HG03520 (cell line): ENCODE measurements around the gene PRKAG2.

Experiments
- ATAC-seq: cut with Tn5 transposase; IDR thresholded peaks from one replicate; pipeline ENCODE4 v1.9.1; 2021; ENCODE audit warnings: mild to moderate bottlenecking, moderate library complexity; ENCODE audit not compliant: unreplicated experiment

The PRKAG2 gene

GRCh38 chr7:151775547-151776443, 101.1 kb downstream of the PRKAG2 start:
- ATAC-seq, result no peak

GRCh38 chr7:151774951-151775350, 102.0 kb downstream of the PRKAG2 start:
- no peak for ATAC-seq

- ATAC-seq, result no peak
Measured at GRCh38 chr7:151773797-151774196, 103.1 kb downstream of the PRKAG2 start.

GRCh38 chr7:151770232-151770631, 106.7 kb downstream of the PRKAG2 start:
- ATAC-seq, result no peak

- no peak for ATAC-seq
Measured at GRCh38 chr7:151769188-151769821, 107.6 kb downstream of the PRKAG2 start.

- no peak for ATAC-seq
Measured at GRCh38 chr7:151768805-151769187, 108.1 kb downstream of the PRKAG2 start.

GRCh38 chr7:151767557-151767956, 109.4 kb downstream of the PRKAG2 start:
- ATAC-seq, result no peak

GRCh38 chr7:151764056-151764920, 112.6 kb downstream of the PRKAG2 start:
- ATAC-seq, result no peak

GRCh38 chr7:151763420-151763984, 113.4 kb downstream of the PRKAG2 start:
- no peak for ATAC-seq

GRCh38 chr7:151762583-151763245, 114.2 kb downstream of the PRKAG2 start:
- ATAC-seq, result no peak

GRCh38 chr7:151761957-151762356, 115.0 kb downstream of the PRKAG2 start:
- ATAC-seq, result no peak

GRCh38 chr7:151761231-151761630, 115.7 kb downstream of the PRKAG2 start:
- no peak for ATAC-seq

- ATAC-seq, result no peak
Measured at GRCh38 chr7:151759591-151760042, 117.3 kb downstream of the PRKAG2 start.

- no peak for ATAC-seq
Measured at GRCh38 chr7:151758622-151759540, 118.0 kb downstream of the PRKAG2 start.

- ATAC-seq, result no peak
Measured at GRCh38 chr7:151757274-151757673, 119.6 kb downstream of the PRKAG2 start.

- ATAC-seq, result no peak
Measured at GRCh38 chr7:151756866-151757265, 120.0 kb downstream of the PRKAG2 start.

GRCh38 chr7:151756076-151756731, 120.7 kb downstream of the PRKAG2 start:
- ATAC-seq, result no peak

GRCh38 chr7:151755131-151755801, 121.6 kb downstream of the PRKAG2 start:
- ATAC-seq, result no peak
